ENCODE results near the gene ASAP3. TPM values are rescaled to one million over a fixed set of nuclear protein-coding genes. Genes with fewer than 3 reads are reported as not detected.

Gene ASAP3
- polyA plus RNA-seq (2011; rRNA removed), result 22.6 and 33.9 TPM in 2 replicates
- 23.2 and 36.9 TPM in 2 replicates for polyA minus RNA-seq (2011; rRNA and poly(A)+ RNA removed)

- POLR2A ChIA-PET, result interaction anchor here (0.5 to 1.0 kb wide), 4 partner anchors 8 to 149 kb away, joined by 3 to 26 read pairs (median 4); partner anchors contain the start of gene HNRNPR
- Histone ChIP-seq H3K4me3 (ENCODE audit: low read depth, low read length) (peak within 1 kb of the TSS; percentile 78), H3K27me3 (ENCODE audit: control insufficient read depth, insufficient read depth, low read length) (peaks cover 5% of the 10 kb centered on the region), H3K36me3 (ENCODE audit: control insufficient read depth, insufficient read depth, low read length) (no peaks in the 10 kb centered on the region)
- no peak for DNase-seq (ENCODE audit: low read depth)
- CTCF ChIA-PET, result interaction anchor here (0.6 to 5.5 kb wide), 4 partner anchors 9 to 98 kb away, joined by 3 to 44 read pairs (median 5); no protein-coding TSS in a partner anchor
- peak; percentile 33; the same call in 1 of the 2 replicates for TF ChIP-seq CTCF (IDR thresholded peaks at IDR 0.05; ENCODE audit: insufficient read depth, low read depth, low read length)
Observed at GRCh38 chr1:23483321-23484252, at the start of gene ASAP3. Gene ASAP3, minus strand, starts transcription at chr1:23484179. Its CDS starts 46 bp downstream, at chr1:23484133.

- no peaks in the 10 kb centered on the region for H3K27me3 ChIP-seq (ENCODE audit: control insufficient read depth, insufficient read depth, low read length)
- ChIA-PET POLR2A (no interaction called here), CTCF (interaction anchor here (1.4 to 2.8 kb wide), 4 partner anchors 8 to 104 kb away, joined by 4 to 8 read pairs (median 4); no protein-coding TSS in a partner anchor)
- DNase-seq (ENCODE audit: low read depth), result no peak
- H3K36me3 ChIP-seq (ENCODE audit: control insufficient read depth, insufficient read depth, low read length), result no peaks in the 10 kb centered on the region
- H3K4me3 ChIP-seq (ENCODE audit: low read depth, low read length), result no peak overlapping the region
- no peak for TF ChIP-seq CTCF (IDR thresholded peaks at IDR 0.05; ENCODE audit: insufficient read depth, low read depth, low read length)
Observed at GRCh38 chr1:23533246-23534023, 49.5 kb upstream of the ASAP3 start.

GRCh38 chr1:23531562-23532094 is 47.6 kb upstream of the ASAP3 start:
- Histone ChIP-seq H3K4me3 (ENCODE audit: low read depth, low read length) (peak overlapping the region; percentile 8; the same call in 1 of the 2 replicates), H3K27me3 (ENCODE audit: control insufficient read depth, insufficient read depth, low read length) (no peaks in the 10 kb centered on the region), H3K36me3 (ENCODE audit: control insufficient read depth, insufficient read depth, low read length) (no peaks in the 10 kb centered on the region)
- POLR2A ChIA-PET, result no interaction called here
- no peak for TF ChIP-seq CTCF (IDR thresholded peaks at IDR 0.05; ENCODE audit: insufficient read depth, low read depth, low read length)
- CTCF ChIA-PET, result interaction anchor here (0.6 to 2.4 kb wide), 8 partner anchors 8 to 667 kb away, joined by 3 to 16 read pairs (median 4); no protein-coding TSS in a partner anchor
- DNase-seq (ENCODE audit: low read depth), result no peak

GRCh38 chr1:23530747-23531561 is 47.0 kb upstream of the ASAP3 start, which contains the start of gene E2F2:
Gene E2F2, minus strand, starts transcription at chr1:23531233. Its CDS starts 440 bp downstream, at chr1:23530793.
- ChIA-PET CTCF (interaction anchor here (0.6 to 2.4 kb wide), 7 partner anchors 8 to 667 kb away, joined by 3 to 16 read pairs (median 3); no protein-coding TSS in a partner anchor), POLR2A (interaction anchor here (0.5 kb wide), 1 partner anchor 44 kb away, joined by 8 read pairs; no protein-coding TSS in a partner anchor)
- Histone ChIP-seq H3K36me3 (ENCODE audit: control insufficient read depth, insufficient read depth, low read length) (no peaks in the 10 kb centered on the region), H3K27me3 (ENCODE audit: control insufficient read depth, insufficient read depth, low read length) (no peaks in the 10 kb centered on the region), H3K4me3 (ENCODE audit: low read depth, low read length) (peak within 1 kb of the TSS; percentile 54)
- DNase-seq (ENCODE audit: low read depth), result no peak
- TF ChIP-seq CTCF (IDR thresholded peaks at IDR 0.05; ENCODE audit: insufficient read depth, low read depth, low read length), result peak; percentile 29

Measured in BJ (cell line).